Right cardiac atrium (tissue), 5 donors: ENCODE results near the gene ZNF407. TPM values are rescaled to one million over a fixed set of nuclear protein-coding genes. Genes with fewer than 3 reads are reported as not detected.

Source experiments
- ATAC-seq, 2 donors: fragments of 200-7000 bp; cut with Tn5 transposase; one replicate each; pipeline versions ENCODE4 v1.8.0 to v1.9.1; 2020; ENCODE audit warnings: moderate library complexity in 2 of 2, mild to moderate bottlenecking in 1 of 2
- DNase-seq, 3 donors: peaks; one replicate each; pipeline ENCODE4 v3.0.0-alpha.2; 2020
- H3K27ac ChIP-seq: one replicate; pipeline ENCODE4 v1.5.1; 2013; ENCODE audit warnings: mild to moderate bottlenecking, low read length, control low read depth, moderate library complexity
- H3K27me3 ChIP-seq: one replicate; pipeline ENCODE4 v1.6.1; 2013; ENCODE audit not compliant: control insufficient read depth, insufficient read depth
- H3K4me1 ChIP-seq: one replicate; pipeline ENCODE4 v1.6.1; 2013; ENCODE audit warnings: low read length; ENCODE audit not compliant: control insufficient read depth, insufficient read depth
- H3K4me3 ChIP-seq: one replicate; pipeline ENCODE4 v1.5.1; 2013; ENCODE audit warnings: low read length, control low read depth
- H3K9me3 ChIP-seq: one replicate; pipeline ENCODE4 v1.6.1; 2013; ENCODE audit warnings: low read length; ENCODE audit not compliant: control insufficient read depth
- WGBS: extraction: QIAGEN DNeasy Blood & Tissue Kit; methylation state at CpG from one replicate; pipeline ENCODE4 v1.1.7; 2013; 5-methylcytosine and 5-hydroxymethylcytosine counted together
- intact Hi-C, 4 donors: fragments of 100-400 bp; cut with DNase I; formaldehyde crosslinking; loops; one replicate each; pipeline versions ENCODE4 v1.11.0 to v1.14.0; 2022 to 2023
- polyA plus RNA-seq: library from polyadenylated mRNA; stranded (reverse); fragments of 200-250 nt; gene quantifications from one replicate; pipeline ENCODE4 v1.2.3, GENCODE V29; 2013
- total RNA-seq, 4 donors: library from RNA; stranded (reverse); fragmentation: NEBNext Ultra II Directional; extraction: Animal tissue kit (Norgen Biotek cat#: 25700); gene quantifications; one replicate each; pipeline ENCODE4 v1.2.1, GENCODE V29; 2021
- donor health status: healthy with polysubstance abuse.
- donor health status: DM: no; HTN: yes; CAD: no.
- donor health status: DM: no; HTN: no; CAD: no.
- donor health status: DM: no; HTN: yes; CAD: no; lungs with severe emphysema.
- donor health status: DM: yes; HTN: yes; CAD: no.

Gene ZNF407
- total and polyA plus RNA-seq, 5 donors: 3.8 to 14.7 (median 12.7) TPM

- no peak overlapping the region for H3K4me3 ChIP-seq
- DNase-seq (no peak), ATAC-seq (no peak)
- H3K27me3 ChIP-seq: no peaks in the 10 kb centered on the region
- no peaks in the 10 kb centered on the region for H3K4me1 ChIP-seq
- WGBS: 75% methylated on average over 6 of the region's 6 CpGs
- intact Hi-C loops: no loop called here
- H3K27ac ChIP-seq: no peak overlapping the region
- H3K9me3 ChIP-seq: no peaks in the 10 kb centered on the region
These were observed 81.5 kb downstream of the ZNF407 start for GRCh38 chr18:74679006-74679678.

GRCh38 chr18:74679679-74680076 lies 82.0 kb downstream of the ZNF407 start:
- no peak for DNase-seq
- Histone ChIP-seq H3K4me1 (no peaks in the 10 kb centered on the region), H3K27ac (no peak overlapping the region), H3K27me3 (no peaks in the 10 kb centered on the region), H3K9me3 (no peaks in the 10 kb centered on the region), H3K4me3 (no peak overlapping the region)
- 98% methylated on average over 2 of the region's 2 CpGs for WGBS
- ATAC-seq: no peak
- intact Hi-C loops: no loop called here

GRCh38 chr18:74682141-74682990 lies 84.7 kb downstream of the ZNF407 start:
- intact Hi-C loops: no loop called here
- DNase-seq: no peak
- H3K4me1 ChIP-seq: no peaks in the 10 kb centered on the region
- no peaks in the 10 kb centered on the region for H3K9me3 ChIP-seq
- no peak overlapping the region for H3K4me3 ChIP-seq
- ATAC-seq: no peak
- H3K27me3 ChIP-seq: no peaks in the 10 kb centered on the region
- H3K27ac ChIP-seq: no peak overlapping the region
- WGBS: 93% methylated on average over 11 of the region's 11 CpGs

- no peaks in the 10 kb centered on the region for H3K4me1 ChIP-seq
- no peaks in the 10 kb centered on the region for H3K9me3 ChIP-seq
- H3K27ac ChIP-seq: no peak overlapping the region
- H3K4me3 ChIP-seq: no peak overlapping the region
- H3K27me3 ChIP-seq: no peaks in the 10 kb centered on the region
- DNase-seq (no peak), ATAC-seq (no peak)
- intact Hi-C loops: no loop called here
- WGBS: 97% methylated on average over 1 of the region's 1 CpG
These were observed 85.3 kb downstream of the ZNF407 start for GRCh38 chr18:74682991-74683297.

- Histone ChIP-seq H3K4me3 (no peak overlapping the region), H3K9me3 (no peaks in the 10 kb centered on the region), H3K27ac (no peak overlapping the region), H3K4me1 (no peaks in the 10 kb centered on the region), H3K27me3 (no peaks in the 10 kb centered on the region)
- intact Hi-C loops: no loop called here
- ATAC-seq (no peak), DNase-seq (no peak)
These were observed 85.9 kb downstream of the ZNF407 start for GRCh38 chr18:74683573-74683972.

- H3K4me3 ChIP-seq: no peak overlapping the region
- no peaks in the 10 kb centered on the region for H3K9me3 ChIP-seq
- no peaks in the 10 kb centered on the region for H3K27me3 ChIP-seq
- H3K27ac ChIP-seq: no peak overlapping the region
- DNase-seq: no peak
- no peaks in the 10 kb centered on the region for H3K4me1 ChIP-seq
- intact Hi-C loops: no loop called here
- no peak for ATAC-seq
- 74% methylated on average over 2 of the region's 2 CpGs for WGBS
These were observed 91.6 kb downstream of the ZNF407 start for GRCh38 chr18:74689251-74689650.

- Histone ChIP-seq H3K27ac (no peak overlapping the region), H3K9me3 (no peaks in the 10 kb centered on the region), H3K27me3 (no peaks in the 10 kb centered on the region), H3K4me1 (no peaks in the 10 kb centered on the region), H3K4me3 (no peak overlapping the region)
- ATAC-seq (no peak), DNase-seq (peak in 1 of 3 donors; percentile 14)
- intact Hi-C loops: no loop called here
- 81% methylated on average over 9 of the region's 9 CpGs for WGBS
These were observed 94.8 kb downstream of the ZNF407 start for GRCh38 chr18:74692367-74693013.

GRCh38 chr18:74694436-74694835 lies 96.8 kb downstream of the ZNF407 start:
- Histone ChIP-seq H3K9me3 (no peaks in the 10 kb centered on the region), H3K27ac (no peak overlapping the region), H3K27me3 (no peaks in the 10 kb centered on the region), H3K4me1 (no peaks in the 10 kb centered on the region), H3K4me3 (no peak overlapping the region)
- ATAC-seq (peak; percentile 73 to 87), DNase-seq (peak in 2 of 3 donors; percentile 51 to 74)
- 61% methylated on average over 1 of the region's 1 CpG for WGBS
- intact Hi-C loops: no loop called here

- peak in 1 of 2 donors; percentile 51 for ATAC-seq
- 76% methylated on average over 5 of the region's 5 CpGs for WGBS
- intact Hi-C loops: no loop called here
- Histone ChIP-seq H3K9me3 (no peaks in the 10 kb centered on the region), H3K4me1 (no peaks in the 10 kb centered on the region), H3K27me3 (no peaks in the 10 kb centered on the region), H3K27ac (no peak overlapping the region), H3K4me3 (no peak overlapping the region)
- DNase-seq: no peak
These were observed 97.5 kb downstream of the ZNF407 start for GRCh38 chr18:74695170-74695569.

- no peaks in the 10 kb centered on the region for H3K9me3 ChIP-seq
- H3K27me3 ChIP-seq: no peaks in the 10 kb centered on the region
- 85% methylated on average over 4 of the region's 4 CpGs for whole genome bisulfite sequencing
- no peak overlapping the region for H3K4me3 ChIP-seq
- ATAC-seq (no peak), DNase-seq (no peak)
- H3K27ac ChIP-seq: no peak overlapping the region
- intact Hi-C loops: no loop called here
- H3K4me1 ChIP-seq: no peaks in the 10 kb centered on the region
These were observed 101.2 kb downstream of the ZNF407 start for GRCh38 chr18:74698881-74699280.

GRCh38 chr18:74699455-74699854 lies 101.8 kb downstream of the ZNF407 start:
- no peak for ATAC-seq
- intact Hi-C loops: no loop called here
- no peak for DNase-seq

More at GRCh38 chr18:74699455-74699854, 101.8 kb downstream of the ZNF407 start:
- Histone ChIP-seq H3K9me3 (no peaks in the 10 kb centered on the region), H3K4me3 (no peak overlapping the region), H3K4me1 (no peaks in the 10 kb centered on the region), H3K27me3 (no peaks in the 10 kb centered on the region), H3K27ac (no peak overlapping the region)
- 93% methylated on average over 3 of the region's 3 CpGs for WGBS
